Testis (tissue), 3 donors: ENCODE data around the gene PACRGL. TPM values are rescaled to one million over a fixed set of nuclear protein-coding genes. Genes with fewer than 3 reads are reported as not detected.

Source experiments
- DNase-seq: peaks from one replicate; pipeline ENCODE4 v3.0.0-alpha.2; 2019
- H3K27ac ChIP-seq, 2 donors: fragments of 200-600 bp; sonication (generic); one replicate each; pipeline ENCODE4 v1.5.1; 2019
- H3K27me3 ChIP-seq: fragments of 200-600 bp; sonication (generic); one replicate; pipeline ENCODE4 v1.5.1; 2019
- H3K36me3 ChIP-seq: fragments of 200-600 bp; sonication (generic); one replicate; pipeline ENCODE4 v1.5.1; 2017; ENCODE audit warnings: low read depth; ENCODE audit errors: missing control alignments
- H3K4me1 ChIP-seq: fragments of 200-600 bp; sonication (generic); one replicate; pipeline ENCODE4 v1.5.1; 2019
- H3K4me3 ChIP-seq, 2 donors: fragments of 200-600 bp; sonication (generic); one replicate each; pipeline ENCODE4 v1.5.1; 2017 to 2019
- H3K9me3 ChIP-seq: fragments of 200-600 bp; sonication (generic); one replicate; pipeline ENCODE4 v1.5.1; 2017
- POLR2A ChIP-seq: fragments of 450-650 bp; IDR thresholded peaks from one replicate; pipeline ENCODE4 v1.6.1; 2017; ENCODE audit warnings: antibody characterized with exemption, mild to moderate bottlenecking, moderate library complexity
- WGBS, 2 donors: methylation state at CpG; one replicate each; pipeline ENCODE4 v1.1.5; 2018; 5-methylcytosine and 5-hydroxymethylcytosine counted together
- intact Hi-C: fragments of 100-400 bp; cut with DNase I; formaldehyde crosslinking; loops from one replicate; pipeline ENCODE4 v1.15.1; 2023; ENCODE audit warnings: low total_unique reads
- polyA plus RNA-seq: library from polyadenylated mRNA; stranded (reverse); fragments of 350-450 nt; fragmentation: Illumina TruSeq; extraction: RNeasy Lipid Tissue Mini Kit (QIAGEN cat#74804); gene quantifications from one replicate; pipeline ENCODE4 v1.2.3, GENCODE V29; 2014; ENCODE audit warnings: low read depth, low replicate concordance; ENCODE audit not compliant: insufficient read depth
- total RNA-seq, 2 donors: library from RNA; depleted of rRNA; stranded (reverse); fragments of >200 nt; gene quantifications; one replicate each; pipeline ENCODE4 v1.2.3, GENCODE V29; 2016
- TF ChIP-seq, protein P1 (sequence below), 3 experiments: fragments of 450-650 bp in 2 of 3; fragments of 200-600 bp in 1 of 3; sonication (generic) in 1 of 3; IDR thresholded peaks; one replicate each; pipeline ENCODE4 v1.5.1; 2016 to 2019; ENCODE audit warnings: antibody characterized with exemption in 3 of 3, mild to moderate bottlenecking in 2 of 3, moderate library complexity in 1 of 3

The PACRGL gene
- total and polyA plus RNA-seq, 3 donors from 2014 or later: 53.9 to 109 (median 90.8) TPM

DNA sequence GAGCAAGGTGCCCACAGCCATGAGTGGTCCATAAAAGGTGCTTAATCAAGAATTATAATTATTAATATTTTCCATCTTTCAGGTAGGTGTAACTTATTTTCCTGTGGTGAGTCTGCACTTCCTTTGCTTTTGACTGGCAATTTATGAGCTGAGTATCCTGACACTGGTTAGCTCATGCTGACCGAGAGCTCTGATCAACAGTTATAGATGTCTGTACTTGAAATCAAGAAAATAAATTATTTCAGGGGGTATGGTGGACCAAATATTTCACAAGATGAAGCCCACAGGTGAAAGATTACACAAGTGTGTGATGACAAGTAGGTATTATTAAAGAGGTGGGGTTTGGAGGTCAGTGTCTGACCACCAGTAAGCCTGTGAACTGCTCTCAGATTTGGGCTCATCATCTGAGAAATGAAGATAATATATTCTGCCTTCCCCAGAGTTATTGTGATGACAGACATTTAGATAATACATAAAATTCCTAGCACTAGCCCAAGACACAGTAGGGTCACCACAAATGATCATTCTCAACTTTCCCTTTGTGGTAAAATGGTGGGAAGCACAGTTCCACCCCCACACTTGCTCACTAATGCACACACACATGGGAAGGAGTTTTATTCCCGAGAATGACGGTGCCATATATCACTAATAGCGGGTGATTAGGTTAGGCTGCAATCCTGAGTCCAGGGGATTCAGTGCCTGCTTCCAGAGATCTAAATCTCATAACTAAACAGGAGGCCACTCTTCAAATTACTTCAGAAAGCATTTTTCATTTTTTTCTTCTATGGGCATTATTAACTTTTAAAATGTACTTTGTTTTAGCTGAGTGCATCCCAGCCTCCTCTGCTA lies 34.0 kb upstream of the PACRGL start:
- Histone ChIP-seq H3K36me3 (no peaks in the 10 kb centered on the region), H3K27ac (no peak overlapping the region), H3K27me3 (no peaks in the 10 kb centered on the region), H3K9me3 (no peaks in the 10 kb centered on the region), H3K4me1 (no peaks in the 10 kb centered on the region), H3K4me3 (no peak overlapping the region)
- intact Hi-C loops: no loop called here
- TF ChIP-seq, protein P1, sequence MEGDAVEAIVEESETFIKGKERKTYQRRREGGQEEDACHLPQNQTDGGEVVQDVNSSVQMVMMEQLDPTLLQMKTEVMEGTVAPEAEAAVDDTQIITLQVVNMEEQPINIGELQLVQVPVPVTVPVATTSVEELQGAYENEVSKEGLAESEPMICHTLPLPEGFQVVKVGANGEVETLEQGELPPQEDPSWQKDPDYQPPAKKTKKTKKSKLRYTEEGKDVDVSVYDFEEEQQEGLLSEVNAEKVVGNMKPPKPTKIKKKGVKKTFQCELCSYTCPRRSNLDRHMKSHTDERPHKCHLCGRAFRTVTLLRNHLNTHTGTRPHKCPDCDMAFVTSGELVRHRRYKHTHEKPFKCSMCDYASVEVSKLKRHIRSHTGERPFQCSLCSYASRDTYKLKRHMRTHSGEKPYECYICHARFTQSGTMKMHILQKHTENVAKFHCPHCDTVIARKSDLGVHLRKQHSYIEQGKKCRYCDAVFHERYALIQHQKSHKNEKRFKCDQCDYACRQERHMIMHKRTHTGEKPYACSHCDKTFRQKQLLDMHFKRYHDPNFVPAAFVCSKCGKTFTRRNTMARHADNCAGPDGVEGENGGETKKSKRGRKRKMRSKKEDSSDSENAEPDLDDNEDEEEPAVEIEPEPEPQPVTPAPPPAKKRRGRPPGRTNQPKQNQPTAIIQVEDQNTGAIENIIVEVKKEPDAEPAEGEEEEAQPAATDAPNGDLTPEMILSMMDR (IDR thresholded peaks at IDR 0.05): no peak
- TF ChIP-seq POLR2A: no peak
- no peak for DNase-seq
- 66 to 76% methylated on average over 4 of the region's 4 CpGs for WGBS, 2 donors

DNA sequence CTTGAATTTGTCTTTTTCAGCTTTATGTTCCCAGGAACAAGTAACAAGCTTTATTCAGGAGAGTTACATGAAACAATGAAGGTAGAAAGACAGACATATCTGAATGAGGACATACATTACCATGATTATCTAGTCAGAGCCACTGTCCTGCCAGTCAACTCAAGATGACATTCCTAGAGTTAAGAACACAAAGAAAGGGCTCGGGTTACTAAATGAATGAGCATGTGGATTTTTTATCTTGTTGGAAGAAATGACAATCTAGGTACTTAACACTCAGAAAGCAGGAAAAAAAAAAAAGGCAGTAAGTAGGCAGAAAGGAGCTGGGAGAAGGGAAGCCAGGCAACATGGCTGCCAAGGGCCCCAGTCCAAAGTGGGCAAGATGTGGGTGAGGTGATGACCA lies 28.0 kb upstream of the PACRGL start:
- no peak for TF ChIP-seq POLR2A
- TF ChIP-seq, protein P1 (IDR thresholded peaks at IDR 0.05): no peak
- DNase-seq: no peak
- no peak overlapping the region for H3K27ac ChIP-seq

DNA sequence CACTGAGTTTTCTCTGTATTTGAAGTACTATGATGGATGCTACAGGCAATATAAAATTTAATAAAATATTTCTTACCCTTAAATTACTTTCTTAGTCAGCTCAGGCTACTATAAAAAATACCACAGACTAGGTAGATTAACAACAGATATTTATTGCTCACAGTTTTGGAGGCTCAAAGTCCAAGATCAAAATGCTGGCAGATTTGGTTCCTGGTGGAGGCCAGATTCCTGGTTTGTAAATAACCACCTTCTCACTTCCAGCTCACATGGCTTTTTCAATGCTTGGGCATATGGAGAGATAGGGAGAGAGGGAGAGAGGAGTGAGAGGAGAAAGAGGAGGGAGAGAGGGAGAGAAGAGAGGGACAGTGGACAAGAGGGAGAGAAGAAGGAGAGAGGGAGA lies 24.5 kb upstream of the PACRGL start:
- no peaks in the 10 kb centered on the region for H3K9me3 ChIP-seq
- no peaks in the 10 kb centered on the region for H3K27me3 ChIP-seq
- H3K27ac ChIP-seq: no peak overlapping the region
- TF ChIP-seq, protein P1 (IDR thresholded peaks at IDR 0.05): no peak
- TF ChIP-seq POLR2A: no peak
- H3K36me3 ChIP-seq: no peaks in the 10 kb centered on the region
- no peak for DNase-seq
- no peaks in the 10 kb centered on the region for H3K4me1 ChIP-seq
- intact Hi-C loops: no loop called here
- no peak overlapping the region for H3K4me3 ChIP-seq

More for the DNA sequence above, 28.0 kb upstream of the PACRGL start:
- H3K9me3 ChIP-seq: no peaks in the 10 kb centered on the region
- no peaks in the 10 kb centered on the region for H3K36me3 ChIP-seq
- 84 to 85% methylated on average over 1 of the region's 1 CpG for WGBS, 2 donors
- intact Hi-C loops: no loop called here
- no peak overlapping the region for H3K4me3 ChIP-seq
- H3K4me1 ChIP-seq: no peaks in the 10 kb centered on the region
- H3K27me3 ChIP-seq: no peaks in the 10 kb centered on the region

DNA sequence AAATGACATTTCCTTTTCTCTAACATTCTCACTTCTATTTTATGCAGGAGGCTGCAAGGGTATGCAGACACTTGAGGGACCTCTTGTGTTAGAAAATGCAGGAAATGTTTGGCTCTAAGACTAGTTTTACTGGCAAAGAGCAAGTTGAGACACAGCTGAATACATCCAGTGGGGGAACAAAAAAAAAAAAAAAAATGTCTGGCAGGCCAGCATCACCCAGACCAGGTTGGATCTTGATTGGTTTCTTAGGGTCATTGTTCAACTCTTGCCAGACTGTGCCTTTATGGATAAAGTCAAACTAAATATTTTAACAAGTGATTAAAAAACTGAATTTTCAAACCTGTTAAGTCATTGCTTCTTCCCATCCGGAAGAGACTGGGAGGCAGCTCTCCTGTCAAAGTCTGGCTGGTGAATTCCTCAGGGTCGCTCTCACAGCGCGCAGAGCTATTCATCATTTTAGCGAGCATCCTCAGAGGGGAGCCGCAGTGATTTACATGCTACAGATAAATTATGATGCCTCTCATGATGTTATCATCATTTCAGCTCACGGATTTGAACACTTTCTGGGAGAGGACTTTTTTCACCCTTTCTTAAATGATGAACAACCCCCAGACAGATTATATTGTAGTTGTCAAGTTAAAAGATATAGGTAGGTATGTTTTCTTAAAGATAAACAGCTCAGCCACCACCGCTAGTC lies 23.6 kb upstream of the PACRGL start:
- H3K27me3 ChIP-seq: no peaks in the 10 kb centered on the region
- no peak overlapping the region for H3K4me3 ChIP-seq
- intact Hi-C loops: no loop called here
- DNase-seq: no peak
- H3K27ac ChIP-seq: no peak overlapping the region
- WGBS, 2 donors: 56 to 58% methylated on average over 8 of the region's 8 CpGs
- TF ChIP-seq, protein P1 (IDR thresholded peaks at IDR 0.05): no peak
- TF ChIP-seq POLR2A: no peak
- no peaks in the 10 kb centered on the region for H3K9me3 ChIP-seq
- H3K36me3 ChIP-seq: no peaks in the 10 kb centered on the region
- H3K4me1 ChIP-seq: no peaks in the 10 kb centered on the region
